ENCODE results near the gene CROT. TPM values are rescaled to one million over a fixed set of nuclear protein-coding genes. Genes with fewer than 3 reads are reported as not detected.

CROT gene
- total RNA-seq, 1 experiment from 2014 or later = 3.5 TPM

DNA sequence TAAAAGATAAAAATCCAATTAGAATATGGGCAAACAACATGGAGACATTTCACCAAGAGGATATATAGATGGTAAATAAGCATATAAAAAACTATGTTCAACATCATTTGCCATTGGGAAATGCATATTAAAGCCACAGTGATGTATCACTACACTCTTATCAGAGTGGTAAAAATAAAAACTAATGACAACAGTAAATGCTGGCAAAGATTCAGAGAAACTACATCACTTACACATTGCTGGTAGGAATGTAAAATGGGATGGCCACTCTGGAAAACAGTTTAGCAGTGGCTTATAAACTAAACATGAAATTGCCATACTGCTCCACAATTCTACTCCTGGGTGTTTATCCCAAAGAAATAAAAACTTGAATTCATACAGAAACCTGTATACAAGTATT is 59.2 kb downstream of the CROT start:
- no peak for DNase-seq (ENCODE audit: low spot score)
- Histone ChIP-seq H3K27me3 (replicated peaks; ENCODE audit: insufficient read depth, low read depth, low read length, poor library complexity) (peaks cover 6% of the 10 kb centered on the region), H3K36me3 (ENCODE audit: insufficient read depth, low read length, poor library complexity, severe bottlenecking) (no peaks in the 10 kb centered on the region), H3K27ac (ENCODE audit: low read depth, low read length, poor library complexity, severe bottlenecking) (no peak overlapping the region), H3K4me1 (ENCODE audit: insufficient read depth, low read length, poor library complexity, severe bottlenecking) (no peaks in the 10 kb centered on the region), H3K9me3 (ENCODE audit: low read depth, low read length, poor library complexity, severe bottlenecking) (no peaks in the 10 kb centered on the region), H3K4me3 (ENCODE audit: low read depth, low read length, poor library complexity, severe bottlenecking) (no peak overlapping the region)
- intact Hi-C loops (cut with micrococcal nuclease; ENCODE audit: unreplicated experiment) = no loop called here
- POLR2A ChIA-PET (ENCODE audit: low non-redundant PET) = no interaction called here
- TF ChIP-seq EZH2 (IDR thresholded peaks at IDR 0.05; ENCODE audit: borderline replicate concordance, low read depth, low read length, poor library complexity, severe bottlenecking) = no peak
- TF ChIP-seq, protein P1, sequence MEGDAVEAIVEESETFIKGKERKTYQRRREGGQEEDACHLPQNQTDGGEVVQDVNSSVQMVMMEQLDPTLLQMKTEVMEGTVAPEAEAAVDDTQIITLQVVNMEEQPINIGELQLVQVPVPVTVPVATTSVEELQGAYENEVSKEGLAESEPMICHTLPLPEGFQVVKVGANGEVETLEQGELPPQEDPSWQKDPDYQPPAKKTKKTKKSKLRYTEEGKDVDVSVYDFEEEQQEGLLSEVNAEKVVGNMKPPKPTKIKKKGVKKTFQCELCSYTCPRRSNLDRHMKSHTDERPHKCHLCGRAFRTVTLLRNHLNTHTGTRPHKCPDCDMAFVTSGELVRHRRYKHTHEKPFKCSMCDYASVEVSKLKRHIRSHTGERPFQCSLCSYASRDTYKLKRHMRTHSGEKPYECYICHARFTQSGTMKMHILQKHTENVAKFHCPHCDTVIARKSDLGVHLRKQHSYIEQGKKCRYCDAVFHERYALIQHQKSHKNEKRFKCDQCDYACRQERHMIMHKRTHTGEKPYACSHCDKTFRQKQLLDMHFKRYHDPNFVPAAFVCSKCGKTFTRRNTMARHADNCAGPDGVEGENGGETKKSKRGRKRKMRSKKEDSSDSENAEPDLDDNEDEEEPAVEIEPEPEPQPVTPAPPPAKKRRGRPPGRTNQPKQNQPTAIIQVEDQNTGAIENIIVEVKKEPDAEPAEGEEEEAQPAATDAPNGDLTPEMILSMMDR (conservative IDR thresholded peaks at IDR 0.05; ENCODE audit: low read depth, low read length) = no peak
- BruUV-seq (replicated peaks) = no TSS peak
- CTCF ChIA-PET = no interaction called here

DNA sequence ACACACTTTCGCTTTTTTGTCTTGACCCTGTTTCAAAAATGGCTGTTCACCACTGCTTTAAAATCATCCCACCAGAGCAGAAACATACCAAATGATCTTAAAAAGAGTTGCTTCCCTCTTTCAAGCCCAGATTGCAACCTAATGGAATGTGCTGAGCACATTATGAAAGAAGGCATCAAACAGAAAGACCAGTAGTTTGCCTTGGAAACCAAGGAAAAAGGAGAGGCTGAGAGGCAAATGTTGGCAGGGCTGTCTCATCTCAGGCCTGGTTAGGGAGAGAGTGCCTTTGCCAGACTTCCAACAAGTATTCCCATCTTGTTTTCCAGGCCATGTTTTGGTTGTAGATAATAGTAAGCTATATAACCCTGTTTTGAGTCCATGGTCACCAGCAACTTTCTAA is 65.7 kb downstream of the CROT start:
- POLR2A ChIA-PET (ENCODE audit: low non-redundant PET) = no interaction called here
- CTCF ChIA-PET = no interaction called here
- DNase-seq (ENCODE audit: low spot score) = no peak
- H3K9me3 ChIP-seq (ENCODE audit: low read depth, low read length, poor library complexity, severe bottlenecking) = no peaks in the 10 kb centered on the region
- H3K4me3 ChIP-seq (ENCODE audit: low read depth, low read length, poor library complexity, severe bottlenecking) = no peak overlapping the region
- peaks cover 6% of the 10 kb centered on the region for H3K27me3 ChIP-seq (replicated peaks; ENCODE audit: insufficient read depth, low read depth, low read length, poor library complexity)
- H3K27ac ChIP-seq (ENCODE audit: low read depth, low read length, poor library complexity, severe bottlenecking) = no peak overlapping the region
- intact Hi-C loops (cut with micrococcal nuclease; ENCODE audit: unreplicated experiment) = no loop called here
- BruUV-seq (replicated peaks) = no TSS peak
- H3K36me3 ChIP-seq (ENCODE audit: insufficient read depth, low read length, poor library complexity, severe bottlenecking) = no peaks in the 10 kb centered on the region
- no peaks in the 10 kb centered on the region for H3K4me1 ChIP-seq (ENCODE audit: insufficient read depth, low read length, poor library complexity, severe bottlenecking)
- TF ChIP-seq EZH2 (IDR thresholded peaks at IDR 0.05; ENCODE audit: borderline replicate concordance, low read depth, low read length, poor library complexity, severe bottlenecking) = no peak
- TF ChIP-seq, protein P1 (conservative IDR thresholded peaks at IDR 0.05; ENCODE audit: low read depth, low read length) = no peak

DNA sequence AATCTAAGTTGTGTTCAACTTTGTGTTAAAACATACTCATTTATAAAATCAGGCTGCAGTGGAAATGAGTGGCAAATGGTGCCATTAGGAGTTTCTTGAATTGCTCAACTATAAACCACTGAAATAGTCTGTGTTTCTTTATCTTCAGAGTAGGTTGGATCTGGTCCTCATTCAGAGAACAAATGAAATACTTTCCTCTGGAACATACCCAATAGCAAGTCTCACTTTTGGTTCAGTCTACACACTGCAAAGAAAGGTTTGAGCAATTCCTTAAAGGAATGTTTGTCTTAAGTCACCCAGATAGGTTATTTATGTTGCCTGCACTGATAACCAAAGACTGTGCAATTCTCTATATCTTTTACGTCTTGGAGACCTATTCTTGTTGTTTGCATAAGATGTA is 67.6 kb downstream of the CROT start:
- ChIA-PET POLR2A (ENCODE audit: low non-redundant PET) (no interaction called here), CTCF (no interaction called here)
- Histone ChIP-seq H3K9me3 (ENCODE audit: low read depth, low read length, poor library complexity, severe bottlenecking) (no peaks in the 10 kb centered on the region), H3K4me3 (ENCODE audit: low read depth, low read length, poor library complexity, severe bottlenecking) (no peak overlapping the region), H3K4me1 (ENCODE audit: insufficient read depth, low read length, poor library complexity, severe bottlenecking) (no peaks in the 10 kb centered on the region), H3K27me3 (replicated peaks; ENCODE audit: insufficient read depth, low read depth, low read length, poor library complexity) (peaks cover 5% of the 10 kb centered on the region), H3K36me3 (ENCODE audit: insufficient read depth, low read length, poor library complexity, severe bottlenecking) (no peaks in the 10 kb centered on the region), H3K27ac (ENCODE audit: low read depth, low read length, poor library complexity, severe bottlenecking) (no peak overlapping the region)
- no TSS peak for BruUV-seq (replicated peaks)
- DNase-seq (ENCODE audit: low spot score) = no peak
- TF ChIP-seq, protein P1 (conservative IDR thresholded peaks at IDR 0.05; ENCODE audit: low read depth, low read length) = no peak
- TF ChIP-seq EZH2 (IDR thresholded peaks at IDR 0.05; ENCODE audit: borderline replicate concordance, low read depth, low read length, poor library complexity, severe bottlenecking) = no peak
- intact Hi-C loops (cut with micrococcal nuclease; ENCODE audit: unreplicated experiment) = no loop called here
